OCI-LY3 (cell line): ENCODE results near the gene TSPOAP1.

Experiments used
- H2AFZ ChIP-seq: fragments of 200-600, 300-600 bp; shearing (Covaris generic); 2 replicates; pipeline ENCODE4 v1.6.0; 2014; ENCODE audit warnings: antibody characterized with exemption, low read depth, low read length
- H3K27ac ChIP-seq: fragments of 200-600, 300-600 bp; sonication (generic); 2 replicates; pipeline ENCODE4 v1.5.1; 2014; ENCODE audit warnings: mild to moderate bottlenecking, low read length, moderate library complexity, mixed read lengths
- H3K27me3 ChIP-seq: fragments of 200-600, 300-600 bp; sonication (generic); 2 replicates; pipeline ENCODE4 v1.6.1; 2014; ENCODE audit warnings: low read depth, low read length, mixed read lengths
- H3K36me3 ChIP-seq: fragments of 200-600, 300-600 bp; sonication (generic); replicated peaks from 2 replicates; pipeline ENCODE3; 2014; ENCODE audit warnings: low read depth, low read length, mixed read lengths
- H3K4me1 ChIP-seq: fragments of 300-600, 200-600 bp; sonication (generic); 2 replicates; pipeline ENCODE4 v1.6.1; 2014; ENCODE audit warnings: low read length, mixed read lengths
- H3K4me2 ChIP-seq: fragments of 200-600, 300-600 bp; sonication (generic); 2 replicates; pipeline ENCODE4 v1.6.1; 2014; ENCODE audit warnings: low read length, mixed read lengths
- H3K4me3 ChIP-seq: fragments of 300-600, 200-600 bp; sonication (generic); 2 replicates; pipeline ENCODE4 v1.5.1; 2014; ENCODE audit warnings: antibody characterized with exemption, mild to moderate bottlenecking, low read length, moderate library complexity
- H3K79me2 ChIP-seq: fragments of 300-600, 200-600 bp; shearing (Covaris generic); 2 replicates; pipeline ENCODE4 v1.6.1; 2014; ENCODE audit warnings: mild to moderate bottlenecking, low read length, mixed read lengths
- H3K9ac ChIP-seq: fragments of 300-600, 200-600 bp; shearing (Covaris generic); 2 replicates; pipeline ENCODE4 v1.6.0; 2014; ENCODE audit warnings: mild to moderate bottlenecking, low read length, moderate library complexity
- H3K9me3 ChIP-seq: fragments of 200-600, 300-600 bp; shearing (Covaris generic); 2 replicates; pipeline ENCODE4 v1.6.1; 2014; ENCODE audit warnings: low read length, mixed read lengths; ENCODE audit not compliant: insufficient read depth
- H4K20me1 ChIP-seq: fragments of 200-600, 300-600 bp; sonication (generic); 2 replicates; pipeline ENCODE4 v1.6.1; 2016; ENCODE audit warnings: low read length, mixed read lengths; ENCODE audit not compliant: insufficient read depth
- EZH2phosphoT487 ChIP-seq: fragments of 200-600 bp; shearing (Covaris generic); IDR thresholded peaks from 2 replicates; pipeline ENCODE4 v1.6.1; 2018; ENCODE audit warnings: antibody characterized with exemption, mixed run types, low read depth
- TF ChIP-seq, protein P1 (sequence below): fragments of 200-600, 300-600 bp; sonication (generic); IDR thresholded peaks from 2 replicates; pipeline ENCODE4 v1.5.1; 2014; ENCODE audit warnings: antibody characterized with exemption, low read length, low read depth

The TSPOAP1 gene

DNA sequence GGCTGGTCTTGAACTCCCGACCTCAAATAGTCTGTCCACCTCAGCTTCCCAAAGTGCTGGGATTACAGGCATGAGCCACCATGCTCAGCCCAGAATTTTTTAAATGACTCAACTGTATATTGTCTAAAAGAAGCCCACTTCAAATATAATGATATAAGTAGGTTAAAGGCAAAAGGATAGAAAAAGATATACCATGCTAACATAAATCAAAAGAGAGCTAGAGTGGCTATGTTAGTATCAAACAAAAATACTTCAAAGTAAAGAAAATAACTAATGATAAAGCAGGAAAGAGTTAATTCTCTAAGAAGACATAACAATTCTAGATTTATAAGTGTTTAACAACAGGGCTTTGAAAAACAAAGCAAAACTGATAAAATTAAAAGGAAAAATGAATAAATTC is 34.6 kb downstream of the TSPOAP1 start:
- no peaks in the 10 kb centered on the region for H3K79me2 ChIP-seq
- no peaks in the 10 kb centered on the region for H3K9me3 ChIP-seq
- H3K9ac ChIP-seq, result no peak overlapping the region
- H4K20me1 ChIP-seq, result no peaks in the 10 kb centered on the region
- peaks cover 59% of the 10 kb centered on the region for H3K27me3 ChIP-seq
- no peak overlapping the region for H3K27ac ChIP-seq
- no peaks in the 10 kb centered on the region for H3K4me1 ChIP-seq
- H3K4me3 ChIP-seq, result no peak overlapping the region
- no peak overlapping the region for H2AFZ ChIP-seq
- TF ChIP-seq, protein P1, sequence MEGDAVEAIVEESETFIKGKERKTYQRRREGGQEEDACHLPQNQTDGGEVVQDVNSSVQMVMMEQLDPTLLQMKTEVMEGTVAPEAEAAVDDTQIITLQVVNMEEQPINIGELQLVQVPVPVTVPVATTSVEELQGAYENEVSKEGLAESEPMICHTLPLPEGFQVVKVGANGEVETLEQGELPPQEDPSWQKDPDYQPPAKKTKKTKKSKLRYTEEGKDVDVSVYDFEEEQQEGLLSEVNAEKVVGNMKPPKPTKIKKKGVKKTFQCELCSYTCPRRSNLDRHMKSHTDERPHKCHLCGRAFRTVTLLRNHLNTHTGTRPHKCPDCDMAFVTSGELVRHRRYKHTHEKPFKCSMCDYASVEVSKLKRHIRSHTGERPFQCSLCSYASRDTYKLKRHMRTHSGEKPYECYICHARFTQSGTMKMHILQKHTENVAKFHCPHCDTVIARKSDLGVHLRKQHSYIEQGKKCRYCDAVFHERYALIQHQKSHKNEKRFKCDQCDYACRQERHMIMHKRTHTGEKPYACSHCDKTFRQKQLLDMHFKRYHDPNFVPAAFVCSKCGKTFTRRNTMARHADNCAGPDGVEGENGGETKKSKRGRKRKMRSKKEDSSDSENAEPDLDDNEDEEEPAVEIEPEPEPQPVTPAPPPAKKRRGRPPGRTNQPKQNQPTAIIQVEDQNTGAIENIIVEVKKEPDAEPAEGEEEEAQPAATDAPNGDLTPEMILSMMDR, result no peak
- TF ChIP-seq EZH2phosphoT487, result no peak
- H3K36me3 ChIP-seq, result no peaks in the 10 kb centered on the region
- no peak overlapping the region for H3K4me2 ChIP-seq

DNA sequence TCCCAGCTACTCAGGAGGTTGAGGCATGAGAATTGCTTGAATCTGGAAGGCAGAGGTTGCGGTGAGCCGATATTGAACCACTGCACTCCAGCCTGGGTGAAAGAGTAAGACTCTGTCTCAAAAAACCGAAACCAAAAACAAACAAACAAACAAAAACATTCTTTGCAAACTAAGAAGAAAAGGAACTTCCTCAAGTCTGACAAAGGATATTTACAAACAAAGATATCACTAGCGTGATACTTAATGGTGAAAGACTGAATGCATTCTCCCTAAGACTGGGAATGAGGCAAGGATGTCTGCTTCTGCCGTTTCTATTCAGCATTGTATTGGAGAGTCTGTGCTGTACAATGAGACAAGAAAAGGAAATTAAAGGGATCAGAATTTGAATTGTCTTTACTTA is 37.3 kb downstream of the TSPOAP1 start:
- Histone ChIP-seq H3K36me3 (no peaks in the 10 kb centered on the region), H3K27ac (no peak overlapping the region), H3K4me1 (peaks cover 4% of the 10 kb centered on the region; the same call in 1 of the 2 replicates), H3K4me2 (no peak overlapping the region), H3K9me3 (no peaks in the 10 kb centered on the region), H3K27me3 (peaks cover 56% of the 10 kb centered on the region), H4K20me1 (no peaks in the 10 kb centered on the region), H3K4me3 (no peak overlapping the region), H3K79me2 (no peaks in the 10 kb centered on the region), H3K9ac (no peak overlapping the region), H2AFZ (no peak overlapping the region)
- TF ChIP-seq EZH2phosphoT487, result no peak
- TF ChIP-seq, protein P1, result no peak

DNA sequence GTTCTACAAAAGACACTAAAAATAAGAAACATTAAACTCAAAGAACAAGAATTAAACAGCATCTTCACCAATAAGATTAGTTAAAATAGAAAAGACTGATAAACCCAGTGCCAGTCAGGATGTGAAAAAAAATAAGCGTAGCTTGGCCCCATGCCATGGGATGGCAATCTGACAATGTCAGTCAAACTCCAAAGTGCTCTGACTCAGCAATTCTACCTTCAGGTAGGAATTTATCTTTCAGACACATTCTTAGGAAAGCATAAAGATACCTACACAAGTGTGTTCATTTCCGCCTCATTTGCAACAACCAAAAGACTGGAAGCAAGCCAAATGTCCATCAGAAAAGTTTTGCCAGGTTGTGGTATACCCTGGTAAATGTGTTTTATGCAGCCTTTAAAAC is 38.7 kb downstream of the TSPOAP1 start:
- no peaks in the 10 kb centered on the region for H3K36me3 ChIP-seq
- no peak overlapping the region for H3K4me2 ChIP-seq
- H3K9me3 ChIP-seq, result no peaks in the 10 kb centered on the region
- H3K27me3 ChIP-seq, result peaks cover 53% of the 10 kb centered on the region
- H4K20me1 ChIP-seq, result no peaks in the 10 kb centered on the region
- no peaks in the 10 kb centered on the region for H3K79me2 ChIP-seq
- no peak overlapping the region for H3K27ac ChIP-seq
- H3K4me1 ChIP-seq, result peaks cover 4% of the 10 kb centered on the region; the same call in 1 of the 2 replicates
- TF ChIP-seq, protein P1, result no peak
- no peak for TF ChIP-seq EZH2phosphoT487
- H3K9ac ChIP-seq, result no peak overlapping the region
- no peak overlapping the region for H3K4me3 ChIP-seq
- no peak overlapping the region for H2AFZ ChIP-seq

DNA sequence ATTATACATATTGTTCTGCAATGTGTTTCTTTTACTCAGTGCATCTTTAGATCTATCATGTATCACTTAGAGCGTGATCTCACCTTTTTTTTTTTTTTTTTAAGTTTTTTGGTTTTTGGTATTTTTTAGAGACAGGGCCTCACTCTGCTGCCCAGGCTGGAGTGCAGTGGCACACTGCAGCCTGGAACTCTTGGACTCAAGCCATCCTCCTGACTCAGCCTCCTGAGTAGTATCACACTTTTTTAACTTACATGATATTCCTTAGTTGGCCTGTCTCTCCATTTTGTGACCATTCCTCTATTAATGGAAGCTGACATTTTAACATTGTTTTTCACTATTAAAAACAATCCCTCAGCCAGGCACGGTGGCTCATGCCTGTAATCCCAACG is 43.2 kb downstream of the TSPOAP1 start:
- Histone ChIP-seq H3K27me3 (peaks cover 17% of the 10 kb centered on the region), H4K20me1 (no peaks in the 10 kb centered on the region), H3K27ac (no peak overlapping the region), H3K9me3 (no peaks in the 10 kb centered on the region), H3K36me3 (no peaks in the 10 kb centered on the region), H3K9ac (no peak overlapping the region), H3K4me3 (no peak overlapping the region), H2AFZ (no peak overlapping the region), H3K4me2 (no peak overlapping the region), H3K4me1 (peaks cover 4% of the 10 kb centered on the region; the same call in 1 of the 2 replicates), H3K79me2 (no peaks in the 10 kb centered on the region)
- no peak for TF ChIP-seq EZH2phosphoT487
- TF ChIP-seq, protein P1, result no peak
